Activated CD8-positive, alpha-beta T cell treated with anti-CD3 and anti-CD28 coated beads for 36 hours (primary cell): ENCODE results near the gene KRTAP27-1. TPM values are rescaled to one million over a fixed set of nuclear protein-coding genes. Genes with fewer than 3 reads are reported as not detected.

Source experiments
- ATAC-seq: fragments of 200-7000 bp; cut with Tn5 transposase; one replicate; pipeline ENCODE4 v1.10.0; 2021; ENCODE audit warnings: mild to moderate bottlenecking, moderate library complexity
- CTCF ChIA-PET: fragments of 350-600 bp; sonication (Branson Sonifier 250); formaldehyde crosslinking; loops from one replicate; lab custom pipeline; 2021; ENCODE audit warnings: antibody characterized with exemption; lab: Charles Lee
- POLR2A ChIA-PET: fragments of 350-600 bp; sonication (Branson Sonifier 250); formaldehyde crosslinking; loops from one replicate; lab custom pipeline; 2021; ENCODE audit warnings: antibody characterized with exemption; lab: Charles Lee
- DNase-seq: peaks from one replicate; pipeline ENCODE4 v3.0.0-alpha.2; 2020
- H3K27ac Mint-ChIP-seq: one replicate; pipeline ENCODE4 v1.8.0; 2021; ENCODE audit warnings: mild to moderate bottlenecking, mixed read lengths
- H3K27me3 Mint-ChIP-seq: one replicate; pipeline ENCODE4 v1.8.0; 2021; ENCODE audit warnings: mixed read lengths
- H3K36me3 Mint-ChIP-seq: one replicate; pipeline ENCODE4 v1.8.0; 2021; ENCODE audit warnings: low read depth, mixed read lengths
- H3K4me1 Mint-ChIP-seq: one replicate; pipeline ENCODE4 v1.8.0; 2021; ENCODE audit warnings: low read depth, mixed read lengths
- H3K4me3 Mint-ChIP-seq: one replicate; pipeline ENCODE4 v1.8.0; 2021; ENCODE audit warnings: mild to moderate bottlenecking, moderate library complexity, mixed read lengths
- H3K9me3 Mint-ChIP-seq: one replicate; pipeline ENCODE4 v1.8.0; 2021; ENCODE audit warnings: mixed read lengths
- CTCF ChIP-seq: fragments of 200-600 bp; IDR thresholded peaks from one replicate; pipeline ENCODE4 v1.8.0; 2022; ENCODE audit warnings: antibody characterized with exemption, mild to moderate bottlenecking
- intact Hi-C: fragments of 100-400 bp; cut with micrococcal nuclease; formaldehyde crosslinking; loops from one replicate; pipeline ENCODE4 v1.10.0; 2022
- total RNA-seq, 2 experiments: library from RNA; stranded (reverse); gene quantifications; one replicate each; pipeline ENCODE4 v1.2.3, GENCODE V29; 2021

Gene KRTAP27-1
- total RNA-seq, 2 experiments from 2014 or later: not detected

GRCh38 chr21:30338717-30339116 lies 1.2 kb upstream of the KRTAP27-1 start:
- Mint-ChIP-seq H3K36me3 (no peaks in the 10 kb centered on the region), H3K9me3 (no peaks in the 10 kb centered on the region), H3K4me1 (no peaks in the 10 kb centered on the region), H3K27me3 (peaks cover 6% of the 10 kb centered on the region), H3K4me3 (no peak overlapping the region), H3K27ac (no peak overlapping the region)
- intact Hi-C loops: loop anchor here (5.0 kb wide), 1 partner anchor 749 kb away; no protein-coding TSS in a partner anchor
- ATAC-seq: no peak
- TF ChIP-seq CTCF: no peak
- ChIA-PET CTCF (no interaction called here), POLR2A (no interaction called here)
- DNase-seq: no peak

GRCh38 chr21:30337772-30338171 lies 278 bp upstream of the KRTAP27-1 start:
- H3K27me3 Mint-ChIP-seq: peaks cover 4% of the 10 kb centered on the region
- DNase-seq (no peak), ATAC-seq (no peak)
- H3K27ac Mint-ChIP-seq: no peak overlapping the region
- CTCF ChIA-PET: no interaction called here
- no peaks in the 10 kb centered on the region for H3K9me3 Mint-ChIP-seq
- intact Hi-C loops: loop anchor here (5.0 kb wide), 1 partner anchor 750 kb away; no protein-coding TSS in a partner anchor
- no peaks in the 10 kb centered on the region for H3K36me3 Mint-ChIP-seq
- TF ChIP-seq CTCF: no peak
- no peaks in the 10 kb centered on the region for H3K4me1 Mint-ChIP-seq
- POLR2A ChIA-PET: no interaction called here
- no peak overlapping the region for H3K4me3 Mint-ChIP-seq

- H3K27me3 Mint-ChIP-seq: no peaks in the 10 kb centered on the region
- H3K4me3 Mint-ChIP-seq: no peak overlapping the region
- no peaks in the 10 kb centered on the region for H3K9me3 Mint-ChIP-seq
- H3K4me1 Mint-ChIP-seq: no peaks in the 10 kb centered on the region
- TF ChIP-seq CTCF: no peak
- no peak for DNase-seq
- ChIA-PET POLR2A (no interaction called here), CTCF (no interaction called here)
- ATAC-seq: no peak
- intact Hi-C loops: loop anchor here (5.0 kb wide), 1 partner anchor 751 kb away; no protein-coding TSS in a partner anchor
- no peaks in the 10 kb centered on the region for H3K36me3 Mint-ChIP-seq
- H3K27ac Mint-ChIP-seq: no peak overlapping the region
Observed at GRCh38 chr21:30336596-30336995, 898 bp downstream of the KRTAP27-1 start.

- H3K4me1 Mint-ChIP-seq: no peaks in the 10 kb centered on the region
- no peaks in the 10 kb centered on the region for H3K27me3 Mint-ChIP-seq
- POLR2A ChIA-PET: no interaction called here
- no peaks in the 10 kb centered on the region for H3K36me3 Mint-ChIP-seq
- no peak overlapping the region for H3K27ac Mint-ChIP-seq
- DNase-seq (no peak), ATAC-seq (no peak)
- TF ChIP-seq CTCF: no peak
- intact Hi-C loops: no loop called here
- no peak overlapping the region for H3K4me3 Mint-ChIP-seq
- CTCF ChIA-PET: interaction anchor here (1.1 kb wide), 1 partner anchor 401 kb away, joined by 3 read pairs; no protein-coding TSS in a partner anchor
- H3K9me3 Mint-ChIP-seq: no peaks in the 10 kb centered on the region
Observed at GRCh38 chr21:30333736-30334135, 3.8 kb downstream of the KRTAP27-1 start.

- Mint-ChIP-seq H3K9me3 (no peaks in the 10 kb centered on the region), H3K36me3 (no peaks in the 10 kb centered on the region), H3K4me3 (no peak overlapping the region), H3K4me1 (no peaks in the 10 kb centered on the region), H3K27ac (no peak overlapping the region), H3K27me3 (no peaks in the 10 kb centered on the region)
- ATAC-seq (no peak), DNase-seq (no peak)
- CTCF ChIA-PET: interaction anchor here (1.0 kb wide), 1 partner anchor 8 kb away, joined by 3 read pairs; no protein-coding TSS in a partner anchor
- no peak for TF ChIP-seq CTCF
- intact Hi-C loops: no loop called here
- POLR2A ChIA-PET: no interaction called here
Observed at GRCh38 chr21:30332681-30333080, 4.8 kb downstream of the KRTAP27-1 start.
